Parathyroid adenoma (tissue), 2 donors: ENCODE data around the gene ZNF414.
A peak's percentile ranks its signal among the peaks of the same experiment; 100 is the strongest.

Experiments used
- H2AFZ ChIP-seq: fragments of 300-600 bp; sonication (generic); one replicate; pipeline ENCODE4 v1.7.0; 2017; ENCODE audit warnings: antibody characterized with exemption, mild to moderate bottlenecking
- H3K27ac ChIP-seq: fragments of 300-600 bp; sonication (generic); one replicate; pipeline ENCODE4 v1.7.0; 2017
- H3K27me3 ChIP-seq: fragments of 300-600 bp; sonication (generic); one replicate; pipeline ENCODE4 v1.7.0; 2017; ENCODE audit warnings: low read length; ENCODE audit not compliant: control insufficient read depth, insufficient read depth
- H3K36me3 ChIP-seq: fragments of 300-600 bp; sonication (generic); one replicate; pipeline ENCODE4 v1.7.0; 2017; ENCODE audit warnings: low read length; ENCODE audit not compliant: control insufficient read depth, insufficient read depth
- H3K4me1 ChIP-seq: fragments of 300-600 bp; sonication (generic); one replicate; pipeline ENCODE4 v1.7.0; 2017; ENCODE audit warnings: control low read depth
- H3K4me2 ChIP-seq: fragments of 300-600 bp; sonication (generic); one replicate; pipeline ENCODE4 v1.7.0; 2017; ENCODE audit warnings: low read length
- H3K4me3 ChIP-seq: fragments of 300-600 bp; sonication (generic); one replicate; pipeline ENCODE4 v1.7.0; 2017; ENCODE audit warnings: low read depth, low read length
- H3K79me2 ChIP-seq: fragments of 300-600 bp; sonication (generic); one replicate; pipeline ENCODE4 v1.7.0; 2017; ENCODE audit warnings: control low read depth
- H3K9ac ChIP-seq: fragments of 300-600 bp; sonication (generic); one replicate; pipeline ENCODE4 v1.7.0; 2017; ENCODE audit warnings: mild to moderate bottlenecking
- H3K9me3 ChIP-seq: fragments of 300-600 bp; sonication (generic); one replicate; pipeline ENCODE4 v1.7.0; 2017; ENCODE audit warnings: low read length; ENCODE audit not compliant: control insufficient read depth
- TF ChIP-seq, protein P1 (sequence below): fragments of 300-600 bp; sonication (generic); IDR thresholded peaks from one replicate; pipeline ENCODE4 v1.7.0; 2017; ENCODE audit warnings: antibody characterized with exemption, mild to moderate bottlenecking
- donor health status: primary hyperparathyroidism.

Gene ZNF414

DNA sequence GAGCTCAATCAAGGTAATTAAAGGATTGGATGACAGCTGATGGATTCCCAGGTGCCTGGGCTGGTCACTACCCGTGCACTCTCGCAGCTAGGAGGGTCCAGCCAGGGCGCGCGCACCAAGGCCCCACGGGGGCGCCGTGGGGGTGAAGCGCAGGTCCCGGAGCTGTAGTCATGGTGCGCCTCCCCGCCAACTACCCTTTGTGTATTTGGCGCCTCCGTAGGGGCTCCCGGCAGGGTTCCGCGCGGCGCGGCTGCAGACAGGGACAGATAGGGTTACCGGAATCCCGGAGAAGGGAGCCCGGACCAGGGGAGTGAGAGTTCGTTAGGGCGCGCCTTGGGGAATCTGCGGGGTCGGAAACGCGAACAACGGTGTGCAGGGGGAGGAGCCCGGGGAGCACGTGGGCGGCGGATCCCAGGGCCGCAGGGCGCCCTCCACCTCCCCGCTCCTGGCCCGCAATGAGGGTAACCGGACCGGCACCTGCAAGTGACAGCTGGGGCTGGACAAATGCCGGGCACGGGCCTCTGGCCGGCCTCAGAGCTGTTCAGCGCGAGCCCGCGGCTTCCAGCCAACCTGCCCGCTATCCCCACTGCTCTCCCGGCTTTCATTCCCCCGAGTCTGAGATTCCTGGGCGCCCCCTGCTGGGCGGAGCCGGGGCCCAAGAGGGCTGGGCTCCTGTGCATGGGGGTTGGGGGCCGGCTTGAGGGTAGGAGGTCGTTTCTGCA lies 8.1 kb downstream of the ZNF414 start:
- no peaks in the 10 kb centered on the region for H3K36me3 ChIP-seq
- H3K79me2 ChIP-seq: no peaks in the 10 kb centered on the region
- H3K9ac ChIP-seq: no peak overlapping the region
- H3K9me3 ChIP-seq: no peaks in the 10 kb centered on the region
- peak overlapping the region; percentile 93 for H2AFZ ChIP-seq
- peak overlapping the region; percentile 52 for H3K27ac ChIP-seq
- H3K4me3 ChIP-seq: peak overlapping the region; percentile 61
- H3K4me1 ChIP-seq: peaks cover 2% of the 10 kb centered on the region
- H3K27me3 ChIP-seq: no peaks in the 10 kb centered on the region
- TF ChIP-seq, protein P1, sequence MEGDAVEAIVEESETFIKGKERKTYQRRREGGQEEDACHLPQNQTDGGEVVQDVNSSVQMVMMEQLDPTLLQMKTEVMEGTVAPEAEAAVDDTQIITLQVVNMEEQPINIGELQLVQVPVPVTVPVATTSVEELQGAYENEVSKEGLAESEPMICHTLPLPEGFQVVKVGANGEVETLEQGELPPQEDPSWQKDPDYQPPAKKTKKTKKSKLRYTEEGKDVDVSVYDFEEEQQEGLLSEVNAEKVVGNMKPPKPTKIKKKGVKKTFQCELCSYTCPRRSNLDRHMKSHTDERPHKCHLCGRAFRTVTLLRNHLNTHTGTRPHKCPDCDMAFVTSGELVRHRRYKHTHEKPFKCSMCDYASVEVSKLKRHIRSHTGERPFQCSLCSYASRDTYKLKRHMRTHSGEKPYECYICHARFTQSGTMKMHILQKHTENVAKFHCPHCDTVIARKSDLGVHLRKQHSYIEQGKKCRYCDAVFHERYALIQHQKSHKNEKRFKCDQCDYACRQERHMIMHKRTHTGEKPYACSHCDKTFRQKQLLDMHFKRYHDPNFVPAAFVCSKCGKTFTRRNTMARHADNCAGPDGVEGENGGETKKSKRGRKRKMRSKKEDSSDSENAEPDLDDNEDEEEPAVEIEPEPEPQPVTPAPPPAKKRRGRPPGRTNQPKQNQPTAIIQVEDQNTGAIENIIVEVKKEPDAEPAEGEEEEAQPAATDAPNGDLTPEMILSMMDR: peak; percentile 84
- peak overlapping the region; percentile 91 for H3K4me2 ChIP-seq

DNA sequence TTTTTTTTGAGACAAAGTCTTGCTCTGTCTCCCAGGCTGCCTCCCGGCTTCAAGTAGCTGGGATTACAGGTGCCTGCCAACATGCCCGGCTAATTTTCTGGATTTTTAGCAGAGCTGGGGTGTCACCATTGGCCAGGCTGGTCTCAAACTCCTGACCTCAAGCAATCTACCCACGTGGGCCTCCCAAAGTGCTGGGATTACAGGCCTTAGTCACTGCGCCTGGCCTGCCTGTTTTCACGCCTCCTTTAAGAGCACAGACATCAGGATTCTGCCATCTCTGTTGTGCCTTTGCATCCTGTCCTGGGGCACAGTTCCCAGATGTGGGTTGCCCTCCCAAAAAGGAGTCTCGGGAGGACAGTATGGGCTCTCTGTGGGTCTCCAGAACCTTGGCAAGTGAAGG lies 9.0 kb downstream of the ZNF414 start:
- Histone ChIP-seq H3K9me3 (no peaks in the 10 kb centered on the region), H3K4me1 (peaks cover 2% of the 10 kb centered on the region), H3K9ac (no peak overlapping the region), H2AFZ (no peak overlapping the region), H3K27ac (no peak overlapping the region), H3K36me3 (no peaks in the 10 kb centered on the region), H3K4me2 (no peak overlapping the region), H3K4me3 (no peak overlapping the region), H3K27me3 (no peaks in the 10 kb centered on the region), H3K79me2 (no peaks in the 10 kb centered on the region)
- TF ChIP-seq, protein P1: no peak

DNA sequence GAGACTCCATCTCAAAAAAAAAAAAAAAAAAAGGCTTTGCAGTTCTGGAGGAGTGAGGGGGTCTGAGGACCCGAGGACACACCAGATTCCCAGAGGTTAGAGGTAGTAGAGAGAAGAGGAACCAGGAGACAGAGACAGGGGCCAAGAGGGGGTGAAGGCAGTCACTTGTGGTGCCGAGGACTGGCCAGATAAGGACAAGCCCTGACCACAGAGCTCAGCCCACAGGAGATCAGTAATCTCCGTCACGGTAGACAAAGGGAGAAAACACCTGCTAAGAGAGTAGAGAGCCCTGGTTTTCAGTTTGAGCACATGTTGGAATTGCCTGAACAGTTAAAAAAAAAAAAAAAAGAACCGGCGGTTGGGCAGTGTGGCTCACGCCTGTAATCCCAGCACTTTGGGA lies 9.8 kb downstream of the ZNF414 start:
- Histone ChIP-seq H3K9ac (no peak overlapping the region), H3K36me3 (no peaks in the 10 kb centered on the region), H3K79me2 (no peaks in the 10 kb centered on the region), H3K4me1 (peaks cover 2% of the 10 kb centered on the region), H3K9me3 (no peaks in the 10 kb centered on the region), H3K27ac (no peak overlapping the region), H3K27me3 (no peaks in the 10 kb centered on the region), H3K4me2 (no peak overlapping the region), H3K4me3 (no peak overlapping the region), H2AFZ (no peak overlapping the region)
- TF ChIP-seq, protein P1: no peak

DNA sequence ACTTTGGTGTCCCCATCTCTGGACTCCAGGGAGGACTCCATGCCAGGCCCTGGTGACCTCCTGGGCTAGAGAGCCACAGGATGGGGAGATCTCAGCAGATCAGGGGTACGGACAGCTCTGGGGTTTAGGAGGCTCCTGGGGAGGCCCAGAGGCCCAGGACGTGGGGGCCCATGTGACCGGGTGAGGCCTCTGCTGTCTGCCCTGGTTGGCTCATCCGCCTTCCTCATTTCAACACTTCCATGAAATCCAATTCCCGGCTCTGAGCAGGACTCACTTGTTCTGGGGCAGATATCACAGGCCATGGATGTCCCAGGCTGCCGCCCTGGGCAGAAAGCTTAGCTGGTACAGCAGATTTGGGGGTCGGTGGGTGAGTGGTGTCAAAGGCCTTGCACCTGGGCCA lies 10.5 kb downstream of the ZNF414 start:
- Histone ChIP-seq H3K79me2 (no peaks in the 10 kb centered on the region), H3K4me1 (peaks cover 2% of the 10 kb centered on the region), H3K36me3 (no peaks in the 10 kb centered on the region), H3K9ac (no peak overlapping the region), H3K27ac (no peak overlapping the region), H2AFZ (no peak overlapping the region), H3K4me2 (no peak overlapping the region), H3K9me3 (no peaks in the 10 kb centered on the region), H3K27me3 (no peaks in the 10 kb centered on the region), H3K4me3 (no peak overlapping the region)
- TF ChIP-seq, protein P1: no peak

DNA sequence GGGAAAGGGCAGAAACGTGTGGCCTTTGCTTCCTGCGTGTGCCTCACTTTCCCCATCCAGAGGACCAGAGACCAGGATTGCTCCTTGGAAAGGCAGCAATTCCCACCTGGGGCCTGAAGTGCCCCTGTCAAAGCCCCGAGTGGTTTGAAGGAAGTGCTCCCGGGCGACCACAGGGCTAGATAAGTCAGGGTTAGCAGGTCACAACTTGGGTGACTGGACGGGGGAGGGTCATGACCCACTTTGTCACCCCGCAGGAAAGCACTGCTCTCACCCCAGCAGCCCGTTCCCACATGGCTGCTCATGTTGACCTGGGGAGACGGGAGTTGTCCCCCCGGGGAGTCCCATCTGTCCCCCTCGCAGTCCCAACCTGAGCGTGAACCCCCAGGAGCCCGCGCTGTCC lies 12.0 kb downstream of the ZNF414 start:
- no peak overlapping the region for H3K9ac ChIP-seq
- H3K4me1 ChIP-seq: peaks cover 2% of the 10 kb centered on the region
- no peak overlapping the region for H2AFZ ChIP-seq
- no peak overlapping the region for H3K27ac ChIP-seq
- H3K4me2 ChIP-seq: no peak overlapping the region
- H3K27me3 ChIP-seq: no peaks in the 10 kb centered on the region
- no peaks in the 10 kb centered on the region for H3K36me3 ChIP-seq
- H3K79me2 ChIP-seq: no peaks in the 10 kb centered on the region
- H3K4me3 ChIP-seq: no peak overlapping the region
- TF ChIP-seq, protein P1: no peak
- H3K9me3 ChIP-seq: no peaks in the 10 kb centered on the region
